Tibial artery (tissue), 4 donors: ENCODE results near the gene MSH2.

Experiments
- DNase-seq, 2 donors: peaks; one replicate each; pipeline ENCODE4 v3.0.0-alpha.2; 2019
- H3K27ac ChIP-seq, 2 donors: fragments of 200-600 bp; sonication (generic) in 1 of 2; 1 replicate in 1 of 2; 2 replicates in 1 of 2; pipeline ENCODE4 v1.5.1; 2018 to 2019; ENCODE audit warnings: mild to moderate bottlenecking in 1 of 2
- H3K27me3 ChIP-seq, 2 donors: fragments of 200-600 bp; sonication (generic) in 1 of 2; one replicate each; pipeline versions ENCODE4 v1.5.1 to v1.6.0; 2016 to 2019
- H3K36me3 ChIP-seq, 3 donors: fragments of 200-600 bp; sonication (generic) in 2 of 3; one replicate each; pipeline ENCODE4 v1.5.1; 2016 to 2019; ENCODE audit warnings: mild to moderate bottlenecking in 2 of 3
- H3K4me1 ChIP-seq, 4 donors: fragments of 200-600 bp; sonication (generic) in 2 of 4; 1 replicate in 3 of 4; 2 replicates in 1 of 4; pipeline ENCODE4 v1.5.1; 2016 to 2019
- H3K4me3 ChIP-seq, 2 donors: fragments of 200-600 bp; sonication (generic) in 1 of 2; 1 replicate in 1 of 2; 2 replicates in 1 of 2; pipeline ENCODE4 v1.5.1; 2018 to 2019; ENCODE audit warnings: mild to moderate bottlenecking in 2 of 2
- H3K9me3 ChIP-seq, 3 donors: fragments of 200-600 bp; sonication (generic) in 1 of 3; one replicate each; pipeline ENCODE4 v1.5.1; 2016 to 2019
- intact Hi-C: fragments of 100-400 bp; cut with DNase I; formaldehyde crosslinking; loops from one replicate; pipeline ENCODE4 v1.15.0; 2023; ENCODE audit warnings: low total_unique reads
- TF ChIP-seq, protein P1 (sequence below), 2 experiments: fragments of 200-600 bp in 1 of 2; fragments of 450-650 bp in 1 of 2; IDR thresholded peaks; one replicate each; pipeline ENCODE4 v1.5.1; 2017 to 2019; ENCODE audit warnings: antibody characterized with exemption in 2 of 2, mild to moderate bottlenecking in 1 of 2, moderate library complexity in 1 of 2

The MSH2 gene

DNA sequence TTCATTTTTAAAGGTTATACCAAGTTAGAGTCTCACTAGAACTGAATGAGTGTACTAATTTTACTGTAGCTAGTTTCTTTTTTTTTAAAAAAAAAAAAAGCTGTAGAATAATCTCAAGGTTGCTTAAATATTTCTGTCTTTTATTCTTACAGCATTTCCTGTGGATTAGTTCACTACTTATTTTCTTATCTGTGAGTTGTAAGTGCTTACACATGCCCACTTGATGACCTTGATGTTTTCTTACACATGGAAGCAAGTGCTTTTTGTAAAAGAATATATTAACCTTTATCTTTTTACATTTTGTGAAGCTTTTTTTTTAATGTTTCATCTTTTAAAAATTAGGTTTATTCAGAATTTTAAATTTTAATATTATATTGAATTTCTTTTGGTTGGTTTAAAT, 57.8 kb downstream of the MSH2 start:
- H3K4me3 ChIP-seq, result no peak overlapping the region
- H3K9me3 ChIP-seq, result no peaks in the 10 kb centered on the region
- H3K36me3 ChIP-seq, result peaks cover 4 to 18% (median 13%) of the 10 kb centered on the region in 3 donors
- intact Hi-C loops, result no loop called here
- no peaks in the 10 kb centered on the region for H3K4me1 ChIP-seq
- DNase-seq, result no peak
- H3K27me3 ChIP-seq, result no peaks in the 10 kb centered on the region
- TF ChIP-seq, protein P1, sequence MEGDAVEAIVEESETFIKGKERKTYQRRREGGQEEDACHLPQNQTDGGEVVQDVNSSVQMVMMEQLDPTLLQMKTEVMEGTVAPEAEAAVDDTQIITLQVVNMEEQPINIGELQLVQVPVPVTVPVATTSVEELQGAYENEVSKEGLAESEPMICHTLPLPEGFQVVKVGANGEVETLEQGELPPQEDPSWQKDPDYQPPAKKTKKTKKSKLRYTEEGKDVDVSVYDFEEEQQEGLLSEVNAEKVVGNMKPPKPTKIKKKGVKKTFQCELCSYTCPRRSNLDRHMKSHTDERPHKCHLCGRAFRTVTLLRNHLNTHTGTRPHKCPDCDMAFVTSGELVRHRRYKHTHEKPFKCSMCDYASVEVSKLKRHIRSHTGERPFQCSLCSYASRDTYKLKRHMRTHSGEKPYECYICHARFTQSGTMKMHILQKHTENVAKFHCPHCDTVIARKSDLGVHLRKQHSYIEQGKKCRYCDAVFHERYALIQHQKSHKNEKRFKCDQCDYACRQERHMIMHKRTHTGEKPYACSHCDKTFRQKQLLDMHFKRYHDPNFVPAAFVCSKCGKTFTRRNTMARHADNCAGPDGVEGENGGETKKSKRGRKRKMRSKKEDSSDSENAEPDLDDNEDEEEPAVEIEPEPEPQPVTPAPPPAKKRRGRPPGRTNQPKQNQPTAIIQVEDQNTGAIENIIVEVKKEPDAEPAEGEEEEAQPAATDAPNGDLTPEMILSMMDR (IDR thresholded peaks at IDR 0.05), result no peak
- H3K27ac ChIP-seq, result no peak overlapping the region

DNA sequence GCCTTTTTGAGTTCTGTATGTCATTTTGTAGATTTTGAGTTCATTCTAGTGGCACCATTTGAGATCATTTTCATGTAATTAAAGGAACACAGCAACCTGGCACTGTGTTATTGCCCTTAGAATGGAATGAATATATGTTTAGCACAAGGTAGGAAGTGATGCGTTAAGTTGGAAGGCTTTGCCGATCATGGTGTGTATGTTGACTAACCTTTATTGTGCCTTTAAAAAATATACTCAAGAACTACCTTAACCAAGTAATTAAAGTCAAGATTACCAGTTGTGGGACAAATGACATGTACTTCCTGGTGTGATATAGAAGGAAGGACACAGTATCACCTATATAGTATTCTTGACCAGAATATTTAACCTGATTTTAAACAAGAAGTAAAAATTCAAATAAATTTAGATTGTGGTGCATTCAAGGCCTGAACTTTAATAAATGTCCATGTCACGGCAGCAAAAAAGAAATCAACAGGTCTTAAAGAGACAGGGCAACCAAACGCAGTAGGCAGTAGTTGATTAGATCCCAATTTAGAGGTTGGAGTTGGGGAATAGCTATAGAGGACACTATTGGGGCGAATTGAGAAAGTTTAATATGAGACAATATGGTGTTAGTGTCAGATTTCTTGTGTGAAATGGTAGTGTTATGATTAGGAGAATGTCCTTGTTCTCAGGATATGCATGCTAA, 68.6 kb downstream of the MSH2 start:
- Histone ChIP-seq H3K4me1 (no peaks in the 10 kb centered on the region), H3K9me3 (no peaks in the 10 kb centered on the region), H3K27me3 (no peaks in the 10 kb centered on the region), H3K27ac (no peak overlapping the region), H3K4me3 (no peak overlapping the region), H3K36me3 (peaks cover 0 to 45% (median 10%) of the 10 kb centered on the region in 3 donors)
- intact Hi-C loops, result no loop called here
- TF ChIP-seq, protein P1 (IDR thresholded peaks at IDR 0.05), result no peak
- DNase-seq, result no peak

DNA sequence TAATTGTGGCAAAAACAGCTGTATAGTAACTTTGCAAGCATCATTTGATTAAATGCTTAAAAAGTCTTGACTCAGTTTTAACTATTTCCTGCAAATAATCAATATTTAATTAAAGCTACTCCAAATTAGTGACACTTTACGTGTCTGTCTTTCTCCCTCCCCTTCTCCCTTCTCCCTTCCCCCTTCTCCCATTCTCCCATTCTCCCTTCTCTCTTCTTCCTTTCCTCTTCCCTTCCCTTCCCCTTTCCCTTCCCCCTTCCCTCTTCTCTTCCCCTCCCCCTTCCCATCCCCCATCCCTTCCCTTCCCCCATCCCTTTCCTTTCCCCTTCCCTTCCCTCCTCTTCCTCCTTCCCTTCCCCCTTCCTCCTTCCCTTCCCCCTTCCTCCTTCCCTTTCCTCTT, 76.9 kb downstream of the MSH2 start:
- no peak for DNase-seq
- Histone ChIP-seq H3K4me1 (no peaks in the 10 kb centered on the region), H3K36me3 (peaks cover 6 to 23% (median 20%) of the 10 kb centered on the region in 3 donors), H3K27ac (no peak overlapping the region), H3K27me3 (no peaks in the 10 kb centered on the region), H3K4me3 (no peak overlapping the region), H3K9me3 (no peaks in the 10 kb centered on the region)
- TF ChIP-seq, protein P1 (IDR thresholded peaks at IDR 0.05), result no peak
- intact Hi-C loops, result no loop called here

DNA sequence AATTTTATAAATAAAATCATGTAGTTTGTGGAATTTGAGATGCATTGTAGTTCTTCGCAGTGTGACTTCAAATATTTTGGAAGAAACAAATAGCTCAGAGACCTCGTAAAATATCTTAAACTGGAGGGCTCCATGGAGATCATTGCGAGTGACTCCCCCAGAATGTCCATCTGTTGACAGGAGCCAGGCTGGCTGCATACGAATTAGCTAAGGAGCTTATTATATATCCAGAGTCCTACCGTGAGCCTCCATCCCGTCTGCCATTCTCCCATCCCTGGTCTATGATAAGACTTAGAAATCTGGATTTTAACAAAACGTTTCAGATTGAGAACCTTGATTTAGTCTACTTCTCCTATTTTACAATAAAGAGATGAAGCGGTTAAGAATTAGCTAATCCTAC, 80.2 kb downstream of the MSH2 start:
- H3K36me3 ChIP-seq, result peaks cover 6 to 19% (median 7%) of the 10 kb centered on the region in 3 donors
- H3K4me1 ChIP-seq, result no peaks in the 10 kb centered on the region
- H3K27me3 ChIP-seq, result no peaks in the 10 kb centered on the region
- no peaks in the 10 kb centered on the region for H3K9me3 ChIP-seq
- H3K27ac ChIP-seq, result no peak overlapping the region
- TF ChIP-seq, protein P1 (IDR thresholded peaks at IDR 0.05), result no peak
- intact Hi-C loops, result no loop called here
- no peak overlapping the region for H3K4me3 ChIP-seq
- no peak for DNase-seq

DNA sequence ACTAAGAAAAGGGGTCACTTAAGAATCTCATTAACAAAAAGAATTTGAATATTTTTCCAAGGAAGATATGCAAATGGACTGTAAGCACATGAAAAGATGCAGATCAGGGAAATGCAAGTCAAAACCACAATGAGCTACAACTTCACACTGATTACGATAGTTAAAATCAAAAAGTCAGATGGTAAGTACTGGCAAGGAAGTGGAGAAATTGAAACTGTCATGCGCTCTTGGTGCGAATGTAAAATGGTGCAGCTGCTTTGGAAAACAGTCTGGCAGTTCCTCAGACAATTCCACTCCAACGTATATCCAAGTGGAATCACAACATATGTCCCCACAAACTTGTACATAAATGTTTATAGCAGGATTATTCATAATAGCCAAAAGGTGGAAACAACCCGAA, 81.4 kb downstream of the MSH2 start:
- peaks cover 6 to 13% (median 7%) of the 10 kb centered on the region in 3 donors for H3K36me3 ChIP-seq
- H3K4me3 ChIP-seq, result no peak overlapping the region
- H3K9me3 ChIP-seq, result no peaks in the 10 kb centered on the region
- intact Hi-C loops, result no loop called here
- no peak overlapping the region for H3K27ac ChIP-seq
- TF ChIP-seq, protein P1 (IDR thresholded peaks at IDR 0.05), result no peak
- no peak for DNase-seq
- no peaks in the 10 kb centered on the region for H3K4me1 ChIP-seq
- H3K27me3 ChIP-seq, result no peaks in the 10 kb centered on the region
